Uterus (tissue), 2 donors: ENCODE results near the gene SLC6A17.

Experiments used
- POLR2A ChIP-seq, 2 donors: fragments of 450-650 bp; IDR thresholded peaks; one replicate each; pipeline ENCODE4 v1.6.1; 2016; ENCODE audit warnings: antibody characterized with exemption in 2 of 2, mild to moderate bottlenecking in 1 of 2, moderate library complexity in 1 of 2
- TF ChIP-seq, protein P1 (sequence below), 4 experiments: fragments of 200-600 bp in 2 of 4; fragments of 450-650 bp in 2 of 4; sonication (generic) in 2 of 4; IDR thresholded peaks; one replicate each; pipeline ENCODE4 v1.5.1; 2016 to 2019; ENCODE audit warnings: antibody characterized with exemption in 4 of 4, mild to moderate bottlenecking in 2 of 4, moderate library complexity in 1 of 4

DNA sequence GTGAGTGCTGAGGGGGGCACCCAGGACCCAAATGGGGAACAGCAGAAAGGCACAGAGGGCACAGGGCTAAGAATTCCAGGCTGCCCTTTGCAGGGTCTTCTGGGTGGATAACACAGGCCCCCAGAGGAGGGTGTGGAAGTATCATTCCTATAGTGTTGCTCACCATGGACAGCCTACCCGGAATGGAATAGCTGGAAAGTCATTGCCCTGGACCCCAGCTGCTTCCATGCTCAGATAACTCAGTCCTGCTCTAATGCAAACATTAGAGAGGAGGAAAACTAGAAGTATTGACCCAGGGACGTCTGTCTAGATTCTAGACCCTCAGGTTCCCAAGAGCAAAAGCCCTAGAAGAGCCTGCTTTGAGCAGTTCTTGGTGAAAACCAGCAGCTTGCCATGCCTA, 24.7 kb downstream of the SLC6A17 start:
- TF ChIP-seq, protein P1, sequence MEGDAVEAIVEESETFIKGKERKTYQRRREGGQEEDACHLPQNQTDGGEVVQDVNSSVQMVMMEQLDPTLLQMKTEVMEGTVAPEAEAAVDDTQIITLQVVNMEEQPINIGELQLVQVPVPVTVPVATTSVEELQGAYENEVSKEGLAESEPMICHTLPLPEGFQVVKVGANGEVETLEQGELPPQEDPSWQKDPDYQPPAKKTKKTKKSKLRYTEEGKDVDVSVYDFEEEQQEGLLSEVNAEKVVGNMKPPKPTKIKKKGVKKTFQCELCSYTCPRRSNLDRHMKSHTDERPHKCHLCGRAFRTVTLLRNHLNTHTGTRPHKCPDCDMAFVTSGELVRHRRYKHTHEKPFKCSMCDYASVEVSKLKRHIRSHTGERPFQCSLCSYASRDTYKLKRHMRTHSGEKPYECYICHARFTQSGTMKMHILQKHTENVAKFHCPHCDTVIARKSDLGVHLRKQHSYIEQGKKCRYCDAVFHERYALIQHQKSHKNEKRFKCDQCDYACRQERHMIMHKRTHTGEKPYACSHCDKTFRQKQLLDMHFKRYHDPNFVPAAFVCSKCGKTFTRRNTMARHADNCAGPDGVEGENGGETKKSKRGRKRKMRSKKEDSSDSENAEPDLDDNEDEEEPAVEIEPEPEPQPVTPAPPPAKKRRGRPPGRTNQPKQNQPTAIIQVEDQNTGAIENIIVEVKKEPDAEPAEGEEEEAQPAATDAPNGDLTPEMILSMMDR (IDR thresholded peaks at IDR 0.05) = no peak
- TF ChIP-seq POLR2A (IDR thresholded peaks at IDR 0.05) = no peak
